IPS-NIHi7 (cell line): ENCODE data around the gene YAF2.
A peak's percentile ranks its signal among the peaks of the same experiment; 100 is the strongest.

Experiments
- DNase-seq: peaks from one replicate; pipeline ENCODE4 v3.0.0; 2012; ENCODE audit warnings: mixed read lengths; ENCODE audit errors: extremely low spot score

YAF2 gene, protein sequence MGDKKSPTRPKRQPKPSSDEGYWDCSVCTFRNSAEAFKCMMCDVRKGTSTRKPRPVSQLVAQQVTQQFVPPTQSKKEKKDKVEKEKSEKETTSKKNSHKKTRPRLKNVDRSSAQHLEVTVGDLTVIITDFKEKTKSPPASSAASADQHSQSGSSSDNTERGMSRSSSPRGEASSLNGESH

DNA sequence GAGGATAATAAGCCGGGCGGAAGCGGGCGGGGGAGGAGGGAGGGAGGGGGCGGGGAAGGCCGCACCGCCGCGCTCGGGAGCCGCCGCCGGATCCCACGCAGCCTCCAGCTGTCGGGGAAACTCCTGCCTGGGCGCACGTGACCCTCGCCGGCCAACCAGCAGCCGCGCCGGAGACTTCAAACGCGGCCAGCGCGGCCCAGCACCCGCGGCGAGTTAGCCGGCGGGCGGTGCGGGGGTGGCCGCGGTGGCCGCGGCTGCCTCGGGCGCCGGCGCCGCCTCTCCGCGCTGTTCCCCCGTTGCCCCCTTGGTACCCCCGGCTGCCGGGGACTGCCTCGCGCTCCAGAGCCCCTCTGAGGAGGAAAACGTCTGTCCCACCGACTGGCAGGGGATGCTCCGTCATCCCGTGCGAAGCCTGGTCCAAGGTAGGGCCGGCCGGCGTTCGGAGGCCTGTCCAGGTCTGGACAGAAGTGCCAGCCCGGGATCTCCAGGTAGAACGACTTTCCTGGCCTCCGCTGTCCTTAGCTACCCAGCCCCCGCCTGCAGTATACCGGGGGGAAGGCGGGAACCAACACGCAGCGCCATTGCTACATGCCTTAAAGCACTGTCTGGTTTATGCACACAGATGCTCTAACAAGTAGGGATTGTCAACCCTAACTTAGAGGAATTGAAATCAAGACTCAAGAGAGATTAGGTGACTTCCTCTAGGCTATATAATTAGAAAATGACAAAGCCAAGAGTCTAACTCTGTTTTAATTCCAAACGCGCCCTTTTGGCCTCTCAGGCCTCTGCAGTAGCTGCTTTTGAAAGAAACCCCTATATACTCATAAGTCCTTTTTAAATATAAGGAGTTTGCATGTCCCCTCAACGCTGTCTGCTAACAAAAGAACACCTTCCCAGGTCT lies at the start of gene YAF2:
Gene YAF2 (minus strand): TSS at position 9 of the 901 bp plus-strand sequence. CDS start 68 bp downstream, outside the sequence.
- peak; percentile 88 for DNase-seq

DNA sequence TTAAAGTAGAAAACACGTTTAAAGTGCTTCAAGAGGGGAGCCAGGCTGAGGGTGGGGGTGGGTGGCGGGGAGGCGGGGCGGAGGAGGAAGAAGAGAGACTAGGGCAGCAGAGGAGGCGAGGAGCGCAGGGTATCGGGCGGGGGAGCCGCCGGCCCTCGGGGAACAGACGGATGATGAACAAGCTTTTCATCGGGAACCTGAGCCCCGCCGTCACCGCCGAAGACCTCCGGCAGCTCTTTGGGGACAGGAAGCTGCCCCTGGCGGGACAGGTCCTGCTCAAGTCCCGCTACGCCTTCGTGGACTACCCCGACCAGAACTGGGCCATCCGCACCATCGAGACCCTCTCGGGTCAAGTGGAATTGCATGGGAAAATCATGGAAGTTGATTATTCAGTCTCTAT lies 48.7 kb upstream of the YAF2 start:
- no peak for DNase-seq

DNA sequence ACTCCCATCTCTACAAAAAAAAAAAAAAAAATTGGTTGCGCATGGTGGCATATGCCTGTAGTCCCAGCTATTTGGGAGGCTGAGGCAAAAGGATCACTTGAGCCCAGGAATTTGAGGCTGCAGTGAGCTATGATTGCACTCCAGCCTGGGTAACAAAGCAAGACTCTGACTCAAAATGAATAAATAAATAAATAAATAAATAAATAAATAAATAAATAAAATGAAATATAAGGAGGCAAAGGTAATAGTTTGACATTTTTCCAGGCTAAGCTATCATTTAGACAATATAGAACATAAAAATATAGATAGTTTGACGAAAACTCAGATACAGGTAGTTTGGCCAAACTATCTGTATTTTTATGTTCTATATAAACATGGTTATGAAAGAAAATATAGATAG lies 47.4 kb upstream of the YAF2 start:
- DNase-seq, result no peak

DNA sequence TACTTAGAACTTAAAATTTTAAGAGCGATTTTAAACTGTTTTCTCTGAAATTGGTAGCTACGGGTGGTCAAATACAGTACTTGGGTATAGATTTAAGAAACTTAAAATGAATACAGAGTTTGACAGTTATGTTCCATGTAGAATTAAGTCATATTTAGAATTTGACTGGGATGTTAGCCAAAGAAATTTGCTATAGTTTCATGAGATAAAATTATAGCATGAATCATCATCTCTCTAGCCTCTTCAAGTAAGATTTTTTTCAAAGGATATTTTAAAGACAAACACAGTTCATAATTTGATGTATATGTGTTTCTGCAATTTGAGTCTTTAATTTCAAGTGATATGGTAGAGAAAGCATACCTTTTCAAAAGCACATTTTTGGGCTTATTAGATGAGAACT lies 46.8 kb upstream of the YAF2 start:
- no peak for DNase-seq

DNA sequence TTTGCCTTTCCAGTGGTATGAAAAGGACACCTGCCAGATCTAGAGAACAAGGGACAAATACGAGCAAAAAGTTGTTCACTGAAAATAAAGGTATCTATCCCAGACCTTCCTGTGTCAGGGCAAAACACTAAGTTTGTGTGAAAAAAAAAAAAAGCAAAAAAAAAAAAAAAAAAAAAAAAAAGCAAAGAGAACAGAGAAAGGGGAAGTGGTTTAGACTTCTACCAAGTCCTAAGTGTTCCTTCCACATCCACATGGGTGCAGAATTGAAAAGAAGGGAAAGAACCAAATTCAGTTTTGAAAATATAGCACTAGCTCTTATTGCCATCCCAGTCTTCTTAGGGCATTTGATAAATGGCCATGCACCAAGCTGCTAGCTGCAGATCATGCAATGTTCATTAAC lies 46.1 kb upstream of the YAF2 start:
- DNase-seq, result no peak

DNA sequence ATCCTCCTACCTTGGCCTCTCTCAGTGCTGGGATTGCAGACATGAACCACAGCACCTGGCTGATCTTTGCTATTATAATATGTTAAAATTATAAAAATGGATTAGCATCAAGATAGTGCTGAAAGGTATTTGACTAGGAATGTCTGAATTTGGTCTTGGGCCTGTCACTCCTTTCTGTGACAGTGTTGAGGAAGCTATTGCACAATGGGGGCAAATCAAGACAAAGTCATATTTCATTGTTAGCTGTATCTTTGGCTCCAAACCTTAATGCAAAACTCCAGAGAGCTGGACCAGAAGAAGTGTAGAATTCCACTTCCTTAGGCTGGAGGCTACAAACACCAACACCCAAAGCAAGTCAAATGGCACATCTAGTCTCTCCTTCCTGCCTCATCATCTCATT lies 45.7 kb upstream of the YAF2 start:
- no peak for DNase-seq

DNA sequence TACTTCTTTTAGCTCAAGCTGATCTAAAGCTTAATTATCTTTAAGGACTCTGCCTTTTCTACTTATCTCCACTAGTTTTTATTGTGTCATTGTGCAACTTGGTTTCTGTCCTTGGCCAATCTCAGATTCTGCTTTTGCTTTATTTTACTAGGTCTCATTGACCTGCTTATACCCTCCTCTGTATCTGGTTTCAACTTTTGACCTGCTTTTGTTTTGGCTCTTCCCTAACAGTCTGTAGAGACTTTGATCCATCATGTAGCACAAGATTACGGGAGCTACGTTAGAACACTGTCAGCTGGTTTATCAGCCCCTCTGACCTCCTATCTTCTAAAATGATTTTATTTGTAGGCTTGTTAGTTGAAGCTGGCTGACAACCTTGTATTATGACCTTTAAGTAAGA lies 44.2 kb upstream of the YAF2 start:
- DNase-seq, result no peak

DNA sequence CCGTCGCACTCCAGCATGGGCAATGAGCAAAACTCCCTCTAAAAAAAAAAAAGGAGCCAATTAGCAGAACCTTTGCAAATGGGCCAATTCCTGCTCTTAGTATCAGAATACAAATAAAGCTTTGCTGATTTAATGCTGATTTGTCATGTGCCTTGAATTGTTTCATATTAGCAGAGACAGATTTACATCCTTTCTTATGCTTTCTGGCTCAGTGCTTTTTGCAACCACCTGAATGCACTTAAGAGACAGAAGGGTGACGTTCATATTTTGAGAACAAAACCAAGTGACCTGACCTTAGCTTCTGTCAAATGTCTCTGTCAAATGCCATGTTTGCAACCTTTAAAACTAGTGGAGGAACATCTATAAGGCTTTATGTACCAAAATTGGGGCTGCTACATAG lies 43.8 kb upstream of the YAF2 start:
- no peak for DNase-seq

DNA sequence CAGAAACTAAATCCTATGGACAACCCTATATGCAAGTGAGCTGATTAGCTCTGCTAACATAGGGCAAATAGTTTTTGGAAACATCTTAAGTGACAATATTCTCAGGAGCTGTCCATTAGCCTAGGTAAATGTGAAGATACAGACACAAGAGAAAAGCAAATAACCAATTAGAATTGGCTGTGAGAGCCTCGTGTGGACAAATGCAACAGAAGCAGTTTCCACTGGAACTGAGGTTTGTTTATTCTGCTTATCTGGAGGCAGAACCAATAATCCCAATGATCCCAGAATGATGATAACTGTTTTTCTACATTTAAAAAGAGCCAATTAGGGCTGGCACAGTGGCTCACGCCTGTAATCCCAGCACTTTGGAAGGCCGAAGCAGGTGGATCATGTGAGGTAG lies 43.2 kb upstream of the YAF2 start:
- DNase-seq, result no peak

DNA sequence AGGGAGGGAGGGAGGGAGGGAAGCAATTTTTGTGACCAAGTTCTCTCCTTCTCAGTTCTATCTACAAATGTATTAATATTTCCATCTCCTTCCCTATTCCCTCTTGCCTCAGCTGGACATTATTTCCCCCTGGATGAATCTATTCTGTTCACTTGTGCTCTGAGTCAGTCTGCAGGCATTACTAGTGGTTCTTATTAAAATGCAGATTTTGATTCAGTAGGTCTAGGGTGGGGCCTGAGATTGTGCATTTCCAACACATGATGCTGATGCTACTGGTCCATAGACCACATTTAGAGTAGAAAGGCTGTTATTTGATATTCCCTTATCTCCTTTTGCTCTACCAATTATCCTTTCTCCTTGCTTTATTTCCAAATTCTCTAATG lies 40.1 kb upstream of the YAF2 start:
- no peak for DNase-seq

DNA sequence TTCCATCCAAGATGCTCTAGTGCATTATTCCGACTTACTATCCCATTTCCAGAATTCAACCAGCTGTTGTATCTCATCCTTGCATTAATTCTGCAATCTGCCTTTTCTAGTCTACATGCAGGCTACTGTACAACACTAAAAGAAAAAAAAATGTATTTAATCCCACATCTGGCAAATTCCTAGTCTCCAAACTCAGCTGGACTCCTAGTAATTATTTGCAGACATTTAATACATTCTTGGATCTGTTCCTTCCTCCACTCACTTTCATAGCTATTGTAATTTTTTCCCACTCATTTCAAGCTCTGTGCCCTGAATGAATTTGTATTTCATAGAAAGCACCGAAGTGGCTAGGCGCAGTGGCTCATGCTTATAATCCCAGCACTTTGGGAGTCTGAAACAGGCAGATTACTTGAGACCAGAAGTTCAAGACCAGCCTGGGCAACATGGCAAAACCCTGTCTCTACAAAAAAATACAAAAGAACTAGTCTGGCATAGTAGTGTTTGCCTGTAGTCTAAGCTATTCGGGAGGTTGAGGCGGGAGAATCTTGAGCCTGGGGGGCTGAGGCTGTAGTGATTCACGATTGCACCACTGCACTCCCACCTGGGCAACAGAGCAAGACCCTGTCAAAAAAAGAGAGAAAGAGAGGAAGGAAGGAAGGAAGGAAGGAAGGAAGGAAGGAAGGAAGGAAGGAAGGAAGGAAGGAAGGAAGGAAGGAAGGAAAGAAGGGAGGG lies 39.5 kb upstream of the YAF2 start:
- DNase-seq, result no peak

DNA sequence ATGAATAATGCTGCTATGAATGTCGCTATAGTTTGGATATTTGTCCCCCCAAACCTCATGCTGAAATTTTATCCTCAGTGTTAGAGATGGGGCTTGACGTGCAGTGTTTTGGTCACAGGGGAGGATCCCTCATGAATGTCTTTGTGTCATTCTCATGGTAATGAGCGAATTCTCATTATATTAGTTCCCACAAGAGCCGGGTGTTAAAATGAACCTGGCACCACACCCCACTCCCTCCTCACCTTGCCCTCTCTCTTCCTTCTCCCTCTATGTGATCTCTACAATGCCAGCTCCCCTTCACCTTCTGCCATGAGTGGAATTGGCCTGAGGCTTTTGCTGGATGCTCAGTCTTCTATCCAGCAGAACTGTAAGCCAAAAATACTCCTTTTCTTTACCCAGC lies 37.5 kb upstream of the YAF2 start:
- DNase-seq, result no peak

DNA sequence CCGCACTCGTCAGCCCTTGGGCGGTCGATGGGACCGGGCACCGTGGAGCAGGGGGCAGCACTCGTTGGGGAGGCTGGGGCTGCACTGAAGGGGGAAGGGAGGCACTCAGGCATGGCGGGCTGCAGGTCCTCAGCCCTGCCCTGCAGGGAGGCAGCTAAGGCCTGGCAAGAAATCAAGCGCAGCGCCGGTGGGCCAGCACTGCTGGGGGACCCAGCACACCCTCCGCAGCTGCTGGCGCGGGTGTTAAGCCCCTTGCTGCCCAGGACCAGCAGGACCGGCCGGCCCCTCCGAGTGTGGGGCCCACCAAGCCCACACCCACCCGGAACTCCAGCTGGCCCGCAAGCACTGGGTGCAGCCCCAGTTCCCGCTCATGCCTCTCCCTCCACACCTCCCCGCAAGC lies 35.7 kb upstream of the YAF2 start:
- DNase-seq, result no peak

DNA sequence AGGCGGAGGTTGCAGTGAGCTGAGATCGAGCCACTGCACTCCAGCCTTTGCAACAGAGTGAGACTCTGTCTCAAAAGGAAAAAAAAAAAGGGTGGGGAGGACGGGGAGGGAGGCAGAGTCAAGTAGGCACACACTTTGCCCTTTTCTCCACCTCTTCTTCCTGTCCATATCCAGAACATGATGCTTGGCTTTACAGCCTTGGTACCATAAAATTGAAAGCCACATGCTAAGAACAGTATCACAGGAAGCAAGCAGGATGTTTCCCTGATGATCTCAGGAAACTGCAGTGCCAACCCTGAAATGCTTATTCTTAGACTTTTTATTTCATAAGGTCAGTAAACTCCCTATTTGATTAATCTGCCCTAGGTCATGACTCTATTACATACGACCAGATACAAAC lies 32.5 kb upstream of the YAF2 start:
- no peak for DNase-seq

DNA sequence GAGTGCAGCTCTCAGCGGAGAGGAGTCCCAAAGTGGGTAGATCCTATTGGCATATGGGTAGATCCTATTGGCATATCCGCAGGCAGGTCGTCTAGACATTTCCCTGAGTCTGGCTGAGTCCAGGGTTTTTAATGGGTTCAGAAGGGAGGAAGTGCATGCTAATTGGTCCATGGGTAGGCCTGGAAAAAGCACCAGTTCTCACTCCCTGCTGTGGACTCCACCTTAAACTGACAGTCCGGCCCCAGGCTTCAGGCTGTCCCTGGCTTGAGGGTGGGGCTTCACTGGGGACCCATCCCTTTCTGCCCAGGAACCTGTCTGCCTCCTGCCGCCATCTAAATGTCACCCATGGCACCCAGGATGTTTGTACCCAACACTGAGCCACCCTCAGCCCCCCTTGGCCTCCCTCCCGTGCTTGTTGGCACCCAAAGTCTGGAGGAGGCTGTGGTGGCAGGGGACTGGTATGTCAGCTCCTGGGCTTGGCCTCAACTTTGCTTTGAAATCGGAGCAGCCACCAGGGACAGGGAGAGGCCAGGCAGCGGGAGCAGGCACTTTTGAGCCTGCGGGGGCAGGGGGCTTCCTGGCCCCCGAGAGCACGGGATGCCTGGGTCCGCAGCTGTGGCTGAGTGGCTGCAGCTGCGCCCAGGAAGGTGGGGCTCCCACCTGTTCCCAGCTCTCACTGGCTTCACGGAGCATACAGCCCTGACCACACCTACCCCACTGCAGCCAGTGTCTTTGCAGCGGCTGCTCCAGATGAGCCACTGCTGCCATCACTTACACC lies 29.6 kb upstream of the YAF2 start:
- no peak for DNase-seq

DNA sequence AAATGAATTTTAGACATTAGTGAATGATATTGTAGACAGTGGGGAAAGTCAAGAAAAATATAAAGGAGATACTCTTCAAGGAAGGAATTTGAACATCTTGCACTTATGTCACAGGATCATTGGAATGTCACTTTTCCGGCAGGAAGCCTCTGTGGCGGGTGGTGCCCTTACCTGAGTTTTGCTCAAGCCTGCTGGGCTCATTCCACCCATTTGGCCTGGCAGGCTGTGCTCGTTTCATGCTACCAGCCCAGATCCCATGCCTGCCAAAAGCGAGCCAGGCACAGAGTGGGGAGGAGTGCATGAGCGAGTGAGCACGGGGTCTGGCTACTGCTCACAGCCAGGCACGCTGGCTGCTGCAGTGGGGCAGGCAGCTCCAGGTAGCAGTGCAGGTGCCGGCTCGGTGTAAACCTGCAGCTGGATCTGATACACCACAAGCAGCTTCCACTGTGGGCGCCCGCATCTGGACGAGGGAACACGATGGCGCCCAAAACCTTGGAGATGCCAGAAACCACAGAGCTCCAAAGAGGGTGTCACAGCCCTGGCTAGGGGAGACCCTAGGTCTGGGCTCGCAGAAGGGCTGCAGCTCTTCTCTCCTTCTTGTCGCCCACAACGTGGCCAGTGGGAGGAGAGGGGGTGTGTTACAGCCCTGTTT lies 28.7 kb upstream of the YAF2 start:
- no peak for DNase-seq

DNA sequence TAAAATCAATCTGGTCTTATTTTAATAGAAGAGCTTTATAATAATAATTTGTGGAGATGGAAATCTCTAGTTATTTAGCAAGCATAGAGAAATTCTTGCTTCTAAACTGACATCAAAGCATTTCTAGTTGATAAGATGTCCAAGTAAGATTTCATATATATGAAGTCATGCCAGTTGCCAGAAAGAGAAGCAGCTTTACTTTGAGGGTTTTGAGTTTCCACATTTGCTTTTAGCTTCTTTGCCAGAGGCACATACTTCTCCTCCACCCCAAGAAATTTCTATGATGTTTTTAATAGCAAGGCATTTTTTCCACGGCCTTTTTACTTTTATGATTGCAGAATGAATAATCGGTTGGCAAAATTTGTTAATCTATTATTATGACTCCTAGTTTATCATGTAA lies 24.2 kb upstream of the YAF2 start:
- no peak for DNase-seq

DNA sequence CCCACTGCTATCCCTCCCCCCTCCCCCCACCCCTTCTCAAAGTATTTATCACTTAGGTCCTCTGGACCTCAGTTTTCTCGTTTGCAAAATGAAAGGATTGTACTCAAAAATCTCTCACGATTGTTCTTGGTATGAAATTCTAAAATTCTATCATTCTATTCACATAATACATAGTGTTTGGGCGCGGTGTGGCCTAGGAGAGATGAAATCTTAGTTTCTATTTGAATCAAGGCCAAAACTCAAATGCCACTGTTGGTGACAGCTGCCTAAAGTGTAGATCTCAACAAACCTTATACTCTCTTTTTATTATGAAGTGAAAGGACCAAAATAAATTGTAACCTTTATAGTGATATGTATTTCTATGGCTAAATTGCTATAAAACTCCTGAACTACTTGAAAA lies 23.7 kb upstream of the YAF2 start:
- no peak for DNase-seq

DNA sequence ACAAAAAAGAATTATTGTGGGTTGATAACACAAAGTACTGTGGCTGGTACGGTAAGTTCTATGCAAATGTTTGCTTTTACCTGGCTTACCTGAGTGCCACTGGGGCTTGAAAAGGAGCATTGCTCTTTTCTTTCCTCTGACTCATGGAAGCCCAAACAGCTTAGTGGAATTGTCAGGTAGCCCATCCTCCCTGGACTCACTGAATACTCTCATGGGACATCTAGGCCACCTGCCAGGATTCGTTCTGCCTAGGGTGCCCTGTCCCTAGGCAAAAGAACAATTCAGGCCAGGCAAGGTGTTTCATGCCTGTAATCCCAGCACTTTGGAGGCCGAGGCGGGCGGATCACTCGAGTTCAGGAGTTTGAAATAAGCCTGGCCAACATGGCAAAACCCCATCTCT lies 22.5 kb upstream of the YAF2 start:
- no peak for DNase-seq

DNA sequence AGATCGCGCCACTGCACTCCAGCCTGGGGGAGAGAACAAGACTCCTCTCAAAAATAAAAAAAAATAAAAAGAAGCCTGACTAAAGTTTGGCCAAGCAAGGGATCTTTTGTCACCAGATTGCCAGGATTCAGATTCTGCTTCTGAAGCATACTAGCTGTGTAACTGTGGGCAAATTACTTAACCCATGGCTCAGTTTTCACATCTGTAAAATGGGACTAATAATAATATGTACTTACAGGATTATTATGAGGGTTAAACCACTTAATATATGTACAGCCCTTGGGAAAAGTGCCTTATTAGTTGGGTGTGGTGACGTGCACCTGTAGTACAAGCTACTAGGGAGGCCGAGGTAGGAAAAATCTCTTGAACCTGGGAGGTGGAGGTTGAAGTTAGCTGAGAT lies 21.7 kb upstream of the YAF2 start:
- DNase-seq, result no peak

DNA sequence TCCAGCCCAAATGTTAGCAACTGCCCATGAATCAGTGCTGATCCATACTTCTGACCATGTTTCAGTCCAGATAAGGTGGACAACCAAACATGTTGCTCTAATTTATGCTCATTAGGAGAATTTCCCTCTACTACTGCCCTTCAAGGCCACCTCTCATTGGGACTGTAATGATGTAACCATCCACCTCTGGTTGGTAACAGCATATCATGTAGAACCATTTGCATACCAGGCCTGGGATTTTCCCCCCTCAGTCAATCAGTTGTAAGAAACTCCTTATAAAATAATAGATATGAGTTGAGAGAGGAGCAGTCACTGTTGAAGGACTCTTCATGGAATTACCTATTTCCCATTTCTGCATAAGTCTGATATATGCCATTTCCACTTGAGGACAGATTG lies 17.8 kb upstream of the YAF2 start:
- DNase-seq, result no peak
